HG03095 (cell line): Measurements from ENCODE around the gene MAP3K3.
"Not testable (repeated sequence)": the region's sequence is repeated elsewhere in the genome, so short reads cannot be mapped to it uniquely, and the experiment has no call there.

Source experiments
- ATAC-seq: cut with Tn5 transposase; IDR thresholded peaks from one replicate; pipeline ENCODE4 v1.9.1; 2021; ENCODE audit warnings: moderate library complexity; ENCODE audit not compliant: unreplicated experiment

Gene MAP3K3

DNA sequence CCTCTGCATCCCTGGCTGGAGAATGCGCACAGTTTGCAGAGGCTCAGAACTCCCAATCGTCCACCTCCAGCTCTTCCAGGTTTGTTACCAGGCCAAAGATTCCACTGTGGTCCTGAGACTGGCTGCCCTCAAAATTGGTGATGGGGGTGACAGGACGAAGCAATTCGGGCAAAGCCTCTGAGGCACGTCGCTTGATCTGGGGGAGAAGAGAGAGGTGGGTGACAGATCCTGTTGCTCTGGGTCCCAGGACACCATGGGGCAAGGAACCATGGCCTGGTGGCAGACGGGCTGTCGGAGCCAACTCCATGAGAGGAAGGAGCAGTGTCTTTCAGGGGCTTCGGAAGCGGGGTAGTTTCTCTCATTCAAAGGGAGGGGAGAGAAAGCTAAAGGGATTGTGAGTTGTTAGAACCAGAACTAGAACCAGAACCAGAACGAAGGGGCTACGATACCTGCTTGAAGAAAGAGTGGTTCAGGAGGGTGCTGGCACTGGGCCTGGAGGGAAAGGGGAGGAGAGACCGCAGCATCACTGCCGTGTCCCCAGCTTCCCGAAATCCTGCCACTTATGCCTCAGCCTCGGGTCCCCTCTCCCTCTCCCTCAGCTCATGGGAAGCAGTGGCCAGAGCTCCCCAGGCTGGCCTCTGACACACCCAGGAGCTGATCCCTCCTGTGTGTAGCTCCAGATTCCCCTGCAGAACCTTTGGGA lies 81.5 kb downstream of the MAP3K3 start:
- no peak for ATAC-seq

- no peak for ATAC-seq
Measured at GRCh38 chr17:63704259-63704576, 82.0 kb downstream of the MAP3K3 start.

- no peak for ATAC-seq
Measured at GRCh38 chr17:63704836-63705235, 82.6 kb downstream of the MAP3K3 start.

- ATAC-seq = no peak
Measured at GRCh38 chr17:63705657-63706056, 83.4 kb downstream of the MAP3K3 start.

GRCh38 chr17:63706336-63707082 lies 84.3 kb downstream of the MAP3K3 start:
- ATAC-seq = no peak

DNA sequence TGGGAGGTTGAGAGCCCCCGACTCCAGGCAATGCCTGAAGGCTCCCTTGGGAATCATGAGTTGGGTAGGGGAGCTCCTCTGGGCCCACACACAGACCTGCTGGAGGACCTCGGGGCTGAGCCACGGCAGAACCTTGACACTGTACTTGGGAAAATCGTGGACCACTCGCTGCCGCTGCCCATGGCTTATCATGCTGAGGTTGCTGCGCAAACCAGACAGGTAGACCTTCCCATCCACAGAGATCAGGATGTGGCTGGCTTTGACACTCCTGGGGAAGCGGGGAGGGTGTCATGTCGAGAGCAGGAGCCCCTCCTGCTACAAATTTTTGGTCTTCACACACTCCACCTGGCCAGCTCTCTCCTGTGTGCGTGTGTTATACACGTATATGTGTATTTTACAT lies 84.9 kb downstream of the MAP3K3 start:
- no peak for ATAC-seq

DNA sequence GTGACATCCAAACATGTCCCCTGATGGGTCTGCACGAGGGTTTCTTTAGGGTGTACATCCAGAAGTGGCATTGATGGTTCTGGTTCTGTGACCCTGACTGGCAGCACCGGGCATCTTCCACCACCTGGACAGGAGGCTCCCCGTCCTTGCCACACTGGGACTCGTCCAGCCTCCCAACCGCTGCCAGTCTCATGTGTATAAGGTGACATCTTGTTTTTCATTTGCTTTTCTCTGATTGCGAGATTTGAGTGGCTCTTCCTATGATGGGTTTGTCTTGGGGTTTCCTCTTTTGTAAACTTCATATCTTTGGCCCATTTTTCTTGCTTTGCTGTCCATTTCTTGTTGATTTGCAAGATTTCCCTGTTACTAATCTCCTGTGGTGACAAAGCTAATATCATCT lies 86.9 kb downstream of the MAP3K3 start:
- no peak for ATAC-seq

DNA sequence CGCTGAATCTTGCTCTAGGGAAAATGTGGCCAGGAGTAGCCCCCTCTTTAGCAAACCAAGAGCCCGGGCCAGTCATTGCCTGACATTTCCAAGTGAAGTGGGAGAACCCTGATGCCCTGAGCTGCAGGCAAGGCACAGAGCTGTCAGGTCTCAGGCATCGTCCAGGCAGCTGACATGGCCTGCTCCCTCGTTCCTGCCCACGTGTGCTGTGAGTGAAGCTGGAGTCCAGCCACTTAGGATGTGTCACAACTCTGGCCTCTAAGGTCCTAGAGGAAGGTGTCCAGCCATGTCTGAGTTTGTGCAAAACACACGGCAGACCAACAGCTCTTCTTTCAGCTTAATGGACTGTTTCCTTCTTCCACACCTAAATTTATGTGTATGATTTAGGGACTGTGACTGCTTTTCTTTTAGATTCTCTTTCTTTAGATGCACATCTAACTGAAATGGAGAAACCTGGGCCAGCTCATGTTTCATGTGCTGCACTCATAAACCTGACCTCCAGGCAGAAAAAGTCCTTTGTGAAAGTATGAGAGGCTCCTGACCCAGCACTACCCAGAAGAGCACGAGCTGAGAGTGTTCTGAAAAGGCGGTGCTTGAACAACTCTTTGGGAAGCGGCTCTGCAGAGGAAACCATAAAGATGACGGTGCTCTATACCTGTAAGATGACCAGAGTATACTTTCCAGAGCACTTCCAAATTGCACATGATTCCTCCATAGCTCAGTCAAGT lies 92.5 kb downstream of the MAP3K3 start:
- no peak for ATAC-seq

- no peak for ATAC-seq
Measured at GRCh38 chr17:63716426-63716825, 94.2 kb downstream of the MAP3K3 start.

DNA sequence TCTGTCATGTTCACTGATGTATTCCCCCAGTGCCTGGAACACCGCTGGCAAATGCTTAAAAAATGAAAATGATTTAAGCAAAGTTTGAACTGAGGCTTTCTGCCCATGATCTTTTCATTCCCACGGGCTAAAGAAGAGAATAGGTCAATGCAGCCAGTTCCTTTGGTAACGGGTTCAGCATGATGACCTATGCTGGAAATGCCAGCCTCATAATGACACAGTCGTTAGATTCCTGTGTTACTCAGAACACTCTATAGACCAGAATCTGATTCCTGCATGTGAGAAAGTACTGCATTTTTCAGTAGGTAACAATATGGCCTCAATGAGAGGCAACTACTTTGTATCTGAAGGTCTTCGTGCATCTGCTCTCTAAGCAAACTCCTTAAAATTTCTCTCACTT lies 96.8 kb downstream of the MAP3K3 start:
- ATAC-seq = no peak

DNA sequence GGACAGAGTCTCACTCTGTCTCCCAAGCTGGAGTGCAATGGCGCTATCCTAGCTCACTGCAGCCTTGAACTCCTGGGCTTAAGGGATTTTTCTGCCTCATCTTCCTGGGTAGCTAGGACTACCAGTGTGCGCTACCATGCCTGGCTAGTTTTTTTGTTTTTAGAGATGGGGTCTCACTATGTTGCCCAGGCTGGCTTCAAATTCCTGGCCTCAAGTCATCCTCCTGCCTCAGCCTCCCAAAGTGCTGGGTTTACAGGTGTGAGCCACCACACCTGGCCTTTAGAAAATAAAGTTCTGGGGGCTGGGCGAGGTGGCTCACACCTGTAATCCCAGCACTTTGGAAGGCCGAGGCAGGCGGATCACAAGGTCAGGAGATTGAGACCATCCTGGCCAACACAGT lies 98.0 kb downstream of the MAP3K3 start:
- ATAC-seq = not testable (repeated sequence)

GRCh38 chr17:63722403-63722802 lies 100.2 kb downstream of the MAP3K3 start:
- ATAC-seq = no peak

DNA sequence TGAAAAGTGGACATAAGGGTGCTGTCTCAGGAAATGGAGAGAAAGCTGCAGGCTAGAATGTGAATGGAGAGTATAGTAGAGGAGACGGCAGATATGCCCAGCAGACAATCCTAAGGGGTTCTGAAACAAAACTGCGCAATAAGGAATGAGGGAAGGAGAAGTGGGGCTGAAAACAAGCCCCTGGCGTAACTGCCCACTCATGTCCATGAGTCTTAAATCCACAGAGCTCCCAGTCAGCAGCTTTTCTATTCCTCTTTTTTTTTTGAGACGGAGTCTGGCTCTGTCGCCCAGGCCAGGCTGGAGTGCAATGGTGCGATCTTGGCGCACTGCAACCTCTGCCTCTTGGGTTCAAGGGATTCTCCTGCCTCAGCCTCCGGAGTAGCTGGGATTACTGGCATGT lies 113.5 kb downstream of the MAP3K3 start:
- ATAC-seq = no peak

DNA sequence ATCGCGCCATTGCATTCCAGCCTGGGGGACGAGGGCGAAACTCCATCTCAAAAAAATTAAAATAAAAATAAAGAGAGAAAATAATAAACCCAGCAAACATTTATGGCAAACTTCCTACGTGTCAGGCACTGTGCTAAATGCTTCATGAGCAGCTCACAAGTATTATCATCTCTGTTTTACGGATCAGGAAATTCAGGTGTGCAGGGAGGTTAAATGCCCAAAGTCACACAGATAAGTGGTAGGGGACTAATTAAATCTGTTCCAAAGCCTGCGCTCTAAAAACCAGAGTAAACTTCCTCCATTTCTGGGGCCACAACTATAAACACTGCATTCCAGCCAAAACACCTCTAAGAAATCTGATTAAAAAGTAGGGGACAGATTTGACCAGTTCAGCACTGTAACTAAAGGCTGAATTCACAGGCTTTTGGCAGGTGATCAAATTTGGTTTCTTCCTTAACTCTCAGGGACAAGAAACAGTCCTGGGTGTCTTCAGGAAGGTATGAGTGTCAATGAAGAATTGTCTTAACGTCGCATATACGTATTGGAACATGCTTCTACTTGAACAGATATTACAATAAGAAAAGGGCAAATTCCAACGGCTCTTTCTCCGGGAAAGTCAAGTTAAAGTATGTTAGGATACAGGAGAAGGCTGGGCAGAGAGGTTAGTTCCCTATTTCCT lies 118.4 kb downstream of the MAP3K3 start:
- no peak for ATAC-seq

GRCh38 chr17:63741143-63741407 lies 118.9 kb downstream of the MAP3K3 start:
- ATAC-seq = peak; percentile 15

- ATAC-seq = peak; percentile 69
Measured at GRCh38 chr17:63741408-63742173, 119.4 kb downstream of the MAP3K3 start, which contains the start of gene STRADA. Gene STRADA (minus strand): TSS chr17:63741799. CDS start chr17:63728369, 13,430 bp downstream.
